NCI-H2196 treated with DMSO at 0.1 percent for 48 hours (cell line): ENCODE results near the gene HLA-DRB5.
"Not testable (repeated sequence)": the region's sequence is repeated elsewhere in the genome, so short reads cannot be mapped to it uniquely, and the experiment has no call there.

ENCODE experiments used
- DNase-seq: peaks from one replicate; lab custom pipeline; 2025; ENCODE audit not compliant: unreplicated experiment; lab: John Stamatoyannopoulos, UW

The HLA-DRB5 gene

DNA sequence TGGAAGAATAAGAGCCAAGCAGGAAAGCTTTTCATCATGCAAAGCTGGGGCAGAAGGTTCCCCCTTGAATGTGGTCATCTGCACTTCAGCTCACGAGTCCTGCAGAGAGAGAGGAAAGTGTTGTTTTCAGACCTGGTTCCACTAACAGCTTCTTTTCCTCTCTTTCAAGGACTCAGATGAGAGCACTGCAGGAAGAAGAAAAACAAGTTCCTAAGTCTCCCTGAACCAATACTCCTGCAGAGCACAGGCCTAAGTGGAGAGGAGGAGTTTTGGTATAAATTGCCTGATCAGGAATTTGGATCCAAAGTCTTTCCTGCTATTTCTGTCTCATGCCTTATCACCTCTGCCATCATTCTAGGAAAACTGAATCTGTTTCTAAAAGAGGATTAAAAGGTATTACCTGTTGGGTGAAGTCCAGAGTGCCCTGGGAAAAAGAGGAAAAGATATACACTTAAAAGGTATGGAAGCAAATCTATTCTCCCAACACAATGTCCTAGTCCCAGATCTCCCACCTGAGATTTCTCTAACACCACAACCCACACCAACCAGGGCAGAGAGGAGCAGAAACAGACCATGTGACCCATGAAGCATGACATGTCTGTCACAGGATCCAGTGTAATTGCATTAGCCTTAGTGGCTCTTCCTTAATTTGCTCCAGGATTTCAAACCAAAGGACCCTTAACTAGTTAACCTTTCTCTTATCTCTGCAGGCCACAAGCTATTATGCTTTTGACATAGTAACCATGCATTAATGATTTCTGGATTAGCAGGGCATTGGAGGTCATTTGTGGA is 12.2 kb downstream of the HLA-DRB5 start:
- DNase-seq, result no peak

DNA sequence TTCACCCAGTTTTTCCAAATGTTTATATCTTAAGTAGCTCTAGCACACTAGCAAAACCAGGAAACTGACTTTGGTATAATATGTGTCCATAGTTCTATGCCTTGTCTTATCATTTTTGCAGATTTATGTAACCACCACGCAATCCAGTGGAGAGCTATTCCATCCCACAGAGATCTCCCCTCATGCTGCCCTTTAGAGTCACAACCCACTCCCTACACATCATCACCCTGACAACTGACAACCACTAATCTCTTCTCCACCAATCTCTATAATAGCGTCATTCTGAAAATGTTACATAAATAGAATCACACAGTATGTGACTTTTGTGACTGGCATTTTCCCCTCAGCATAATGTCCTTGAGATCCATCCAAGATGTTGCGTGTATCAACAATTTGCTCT is 29.1 kb downstream of the HLA-DRB5 start:
- DNase-seq, result no peak

DNA sequence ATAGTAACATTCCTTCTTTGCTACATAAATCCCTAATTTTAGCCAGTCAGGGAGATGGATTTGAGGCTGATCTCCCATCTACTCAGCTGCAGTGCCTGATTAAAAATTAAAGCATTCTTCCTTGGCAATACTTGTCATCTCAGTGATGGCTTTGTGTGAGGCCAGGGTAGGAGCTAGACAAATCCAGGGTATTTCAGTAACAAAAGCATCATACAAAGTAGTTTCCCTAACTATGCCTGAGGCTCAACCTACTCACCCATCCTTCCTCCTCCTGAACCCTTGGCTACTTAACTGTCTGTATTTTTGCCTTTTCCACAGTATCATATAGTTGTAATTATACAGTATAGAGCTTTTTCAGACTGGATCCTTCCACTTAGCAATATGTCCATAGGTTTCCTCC is 37.7 kb downstream of the HLA-DRB5 start:
- DNase-seq, result no peak

- DNase-seq, result no peak
Measured at GRCh38 chr6:32491700-32492099, 38.4 kb downstream of the HLA-DRB5 start.

DNA sequence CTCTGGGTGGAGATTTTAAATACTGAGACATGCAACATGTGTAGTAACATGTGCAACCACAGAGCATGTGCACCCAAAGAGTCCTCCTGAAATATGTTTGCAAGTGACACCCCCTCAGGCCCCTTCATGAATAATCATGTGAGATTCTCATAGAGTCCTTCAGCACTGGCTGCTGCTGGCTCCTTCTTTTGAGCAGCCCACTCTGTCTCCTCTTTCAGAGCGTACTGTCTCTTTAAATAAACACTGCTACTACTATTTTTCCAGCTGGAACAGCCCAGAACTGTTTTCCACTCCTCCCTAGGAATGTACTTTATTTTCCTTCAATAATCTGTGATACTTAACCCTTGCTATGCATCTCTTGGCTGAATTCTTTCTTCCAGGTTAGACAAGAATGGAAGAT is 42.0 kb downstream of the HLA-DRB5 start:
- no peak for DNase-seq

- DNase-seq, result no peak
Measured at GRCh38 chr6:32484614-32484998, 45.5 kb downstream of the HLA-DRB5 start.

GRCh38 chr6:32483968-32484613 is 46.0 kb downstream of the HLA-DRB5 start:
- DNase-seq, result no peak

DNA sequence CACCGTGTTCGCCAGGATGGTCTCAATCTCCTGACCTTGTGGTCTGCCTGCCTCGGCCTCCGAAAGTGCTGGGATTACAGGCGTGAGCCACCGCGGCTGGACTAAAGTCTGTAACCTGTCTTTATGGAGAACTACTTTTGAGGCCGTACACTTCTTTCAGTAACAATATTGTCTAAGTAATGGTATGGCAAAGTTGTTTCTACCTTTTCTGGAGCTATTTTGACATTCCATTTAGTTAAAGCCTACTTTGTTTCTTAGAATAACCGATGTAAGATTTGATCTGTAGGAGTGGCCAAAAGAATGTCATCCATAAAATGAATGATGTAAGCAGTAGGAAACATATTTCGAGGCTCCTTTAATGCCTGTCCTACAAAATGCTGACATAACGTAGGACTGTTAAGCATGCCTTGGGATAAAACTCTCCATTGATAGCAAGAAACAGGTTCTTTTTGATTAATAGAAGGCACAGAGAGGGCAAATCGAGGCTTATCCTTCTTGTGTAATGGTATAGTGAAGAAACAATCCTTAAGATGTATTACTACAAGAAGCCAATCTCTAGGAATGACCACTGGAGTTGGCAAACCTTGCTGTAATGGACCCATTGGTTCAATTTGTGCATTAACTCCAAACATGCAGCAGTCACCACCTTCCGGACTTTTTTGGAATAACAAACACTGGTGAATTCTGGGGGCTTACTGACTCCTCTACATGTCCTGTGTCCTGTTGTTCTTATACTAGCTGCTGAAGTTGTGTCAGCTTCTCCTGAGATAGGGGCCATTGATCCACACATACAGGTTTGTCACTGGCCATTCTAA is 54.5 kb downstream of the HLA-DRB5 start:
- no peak for DNase-seq

DNA sequence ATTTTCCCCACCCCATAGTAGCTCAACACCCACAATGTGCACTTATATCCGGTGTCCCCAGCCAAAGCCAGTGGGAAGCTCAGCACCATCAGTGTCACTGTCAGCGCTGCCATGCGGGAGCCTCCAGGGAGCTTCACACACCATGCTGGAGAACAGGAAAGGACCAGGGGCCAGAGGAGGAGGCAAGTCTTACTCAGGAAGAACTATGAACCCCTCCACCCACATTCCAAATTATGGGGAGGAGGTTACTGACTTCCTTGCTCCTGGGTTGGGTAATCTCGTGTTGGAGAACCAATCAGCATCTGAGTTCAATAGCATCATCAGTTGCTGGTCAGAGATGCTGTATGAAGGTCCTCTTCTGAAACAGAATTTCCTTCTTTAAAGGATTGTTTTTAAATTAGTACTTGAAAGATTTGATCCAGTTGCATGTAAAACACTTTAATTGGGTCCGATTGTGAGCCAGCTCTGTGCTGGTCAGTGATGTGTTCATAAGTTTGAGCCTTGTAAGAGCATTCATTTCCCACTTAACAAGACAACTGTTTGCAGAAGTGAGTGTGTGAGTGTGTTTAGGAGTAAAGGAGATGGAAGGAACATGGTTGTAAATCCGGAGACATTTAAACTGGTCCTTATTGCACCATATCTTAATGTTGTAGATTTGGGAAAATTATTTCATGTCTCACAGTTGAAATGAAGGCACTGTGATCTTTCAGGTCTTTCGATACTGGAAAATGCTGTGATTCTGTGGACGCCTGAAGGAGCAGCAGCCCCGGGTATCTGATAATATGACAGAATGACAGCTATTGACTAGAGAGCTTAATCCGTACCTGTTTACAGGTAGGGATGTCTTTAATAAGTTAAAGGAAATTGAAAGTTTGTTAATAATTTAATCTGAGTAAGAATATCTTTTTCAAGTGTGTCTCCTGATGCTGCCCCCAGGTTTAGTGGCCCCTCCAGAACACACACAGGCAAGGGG is 56.4 kb downstream of the HLA-DRB5 start:
- not testable (repeated sequence) for DNase-seq

GRCh38 chr6:32472781-32473375 is 57.2 kb downstream of the HLA-DRB5 start:
- no peak for DNase-seq

GRCh38 chr6:32467743-32468503 is 62.2 kb downstream of the HLA-DRB5 start:
- DNase-seq, result not testable (repeated sequence)
